KG1 (cell line): ENCODE data around the gene GSG1L.
"Not testable (repeated sequence)": the region's sequence is repeated elsewhere in the genome, so short reads cannot be mapped to it uniquely, and the experiment has no call there.

ENCODE experiments used
- DNase-seq: peaks from one replicate; lab custom pipeline; 2025; lab: John Stamatoyannopoulos, UW

GSG1L gene

DNA sequence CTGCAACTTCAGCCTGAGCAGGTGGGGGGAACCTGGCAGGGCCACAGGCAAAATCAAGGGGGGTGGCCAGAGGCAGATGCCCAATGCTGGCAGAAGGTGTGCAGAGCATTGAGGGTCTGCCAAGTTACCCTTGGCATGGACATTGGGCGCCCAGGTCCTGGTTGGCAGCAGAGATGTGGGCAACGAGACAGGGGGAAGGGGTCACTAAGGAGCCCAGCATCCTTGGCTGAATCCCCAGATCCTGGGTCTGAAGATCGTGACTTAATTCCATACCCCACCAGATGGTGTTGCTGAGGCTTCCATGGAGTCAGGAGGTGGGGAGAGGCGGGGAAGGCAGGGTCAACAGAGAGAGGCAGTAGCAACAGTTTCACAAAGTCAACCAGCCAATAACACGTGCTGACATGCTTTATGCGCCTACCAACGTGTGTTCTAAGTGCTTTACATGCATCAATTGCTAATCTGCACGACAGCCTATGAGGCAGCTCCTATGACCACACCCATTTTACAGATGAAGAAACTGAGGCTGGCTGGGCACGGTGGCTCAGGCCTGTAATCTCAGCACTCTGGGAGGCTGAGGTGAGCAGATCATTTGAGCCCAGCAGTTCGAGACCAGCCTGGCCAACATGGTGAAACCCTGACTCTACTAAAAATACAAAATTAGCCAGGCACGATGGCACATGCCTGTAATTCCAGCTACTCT, 83.3 kb downstream of the GSG1L start:
- DNase-seq: no peak

DNA sequence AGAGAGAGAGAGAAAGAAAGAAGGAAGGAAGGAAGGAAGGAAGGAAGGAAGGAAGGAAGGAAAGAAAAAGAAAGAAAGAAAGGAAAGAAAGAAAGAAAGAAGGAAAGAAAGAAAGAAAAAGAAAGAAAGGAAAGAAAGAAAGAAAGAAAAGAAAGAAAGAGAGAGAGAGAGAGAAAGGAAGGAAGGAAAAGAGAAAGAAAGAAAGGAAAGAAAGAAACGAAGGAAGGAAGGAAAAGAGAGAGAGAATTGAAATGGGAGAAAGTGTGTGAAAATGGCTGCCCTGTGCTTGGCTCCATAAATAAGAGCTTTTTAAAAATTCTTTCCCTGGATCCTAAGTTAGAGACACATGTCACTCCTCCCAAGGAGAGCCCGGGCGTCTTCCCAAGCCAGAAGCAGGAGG, 83.8 kb downstream of the GSG1L start:
- DNase-seq: not testable (repeated sequence)

DNA sequence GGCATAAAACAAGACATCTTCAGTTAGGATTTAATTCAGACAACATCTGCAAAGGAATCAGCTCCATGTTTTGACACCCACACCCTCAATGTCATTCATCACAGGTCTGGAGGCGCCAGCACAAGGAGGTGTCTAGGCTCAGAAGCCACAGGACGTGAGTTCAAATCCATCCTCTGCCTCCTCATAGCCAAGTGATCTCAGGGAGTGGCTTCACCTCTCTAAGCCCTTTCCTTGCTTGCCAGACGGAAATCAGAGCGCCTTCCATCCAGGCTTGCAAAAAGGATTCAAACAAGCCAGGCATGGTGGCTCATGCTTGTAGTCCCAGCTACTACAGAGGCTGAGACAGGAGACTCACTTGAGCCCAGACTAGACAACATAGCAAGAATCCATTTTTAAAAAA, 84.6 kb downstream of the GSG1L start:
- DNase-seq: no peak

DNA sequence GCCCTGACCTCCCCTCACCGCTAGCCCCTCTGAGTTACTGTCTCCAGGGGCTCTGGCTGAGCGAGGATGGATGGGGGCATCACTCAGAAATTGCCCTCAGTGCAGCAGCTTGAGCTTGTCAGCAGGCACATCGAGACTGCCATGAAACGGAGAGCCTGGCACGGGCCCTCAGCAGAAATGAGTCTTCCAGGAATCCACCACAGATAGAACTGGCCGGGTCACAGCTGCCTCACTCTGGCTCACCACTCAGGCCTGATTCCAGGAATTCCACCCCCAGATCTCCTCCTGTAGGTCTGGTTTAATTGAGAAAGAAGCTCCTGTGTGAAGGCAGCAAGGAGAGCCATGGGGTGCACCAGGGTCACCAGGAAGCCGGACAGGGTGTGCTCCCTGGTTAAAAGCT, 85.5 kb downstream of the GSG1L start:
- no peak for DNase-seq

GRCh38 chr16:27976990-27977389, 86.5 kb downstream of the GSG1L start:
- DNase-seq: no peak

- no peak for DNase-seq
Observed at GRCh38 chr16:27974896-27975540, 88.5 kb downstream of the GSG1L start.

GRCh38 chr16:27973678-27974077, 89.8 kb downstream of the GSG1L start:
- DNase-seq: no peak

- no peak for DNase-seq
Observed at GRCh38 chr16:27972500-27972899, 91.0 kb downstream of the GSG1L start.

- DNase-seq: no peak
Observed at GRCh38 chr16:27969574-27969973, 93.9 kb downstream of the GSG1L start.

- DNase-seq: no peak
Observed at GRCh38 chr16:27967169-27967568, 96.3 kb downstream of the GSG1L start.

DNA sequence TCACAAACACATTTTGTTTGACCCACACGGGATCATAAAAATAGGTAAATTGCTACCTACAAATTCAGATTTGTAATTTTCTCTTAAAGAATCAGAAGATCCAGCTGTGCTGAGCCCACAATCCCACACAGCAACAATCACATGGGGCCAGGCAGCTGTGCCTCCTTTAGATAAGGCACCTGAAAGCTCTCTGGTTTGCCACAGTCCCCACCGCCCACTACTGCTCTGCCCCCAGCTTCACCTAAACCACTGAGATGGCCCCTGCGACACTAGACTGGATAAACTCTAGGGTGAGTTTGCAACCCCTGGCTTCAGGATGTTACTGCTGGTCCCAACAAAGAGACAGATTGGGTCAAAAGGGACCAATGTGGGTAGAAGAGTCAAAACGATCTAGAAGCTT, 96.8 kb downstream of the GSG1L start:
- DNase-seq: no peak

DNA sequence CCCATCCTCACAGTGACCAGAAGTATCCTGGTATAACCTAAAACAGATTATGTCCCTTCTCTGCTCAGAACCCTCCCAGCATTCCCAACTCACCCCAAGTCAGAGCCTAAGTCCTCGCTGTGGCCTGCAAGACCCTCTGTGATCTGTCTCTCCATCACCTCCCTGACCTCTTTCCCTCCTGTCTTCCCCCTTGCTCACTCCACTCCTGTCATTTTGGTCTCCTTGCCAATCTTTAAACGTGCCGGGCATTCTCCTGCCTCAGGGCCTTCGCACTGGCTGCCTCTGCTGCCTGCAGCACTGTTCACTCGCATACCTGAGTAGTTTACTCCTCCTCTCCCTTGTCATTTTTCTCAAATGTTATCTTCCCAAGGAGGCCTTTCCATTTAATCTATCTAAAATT, 97.7 kb downstream of the GSG1L start:
- no peak for DNase-seq

DNA sequence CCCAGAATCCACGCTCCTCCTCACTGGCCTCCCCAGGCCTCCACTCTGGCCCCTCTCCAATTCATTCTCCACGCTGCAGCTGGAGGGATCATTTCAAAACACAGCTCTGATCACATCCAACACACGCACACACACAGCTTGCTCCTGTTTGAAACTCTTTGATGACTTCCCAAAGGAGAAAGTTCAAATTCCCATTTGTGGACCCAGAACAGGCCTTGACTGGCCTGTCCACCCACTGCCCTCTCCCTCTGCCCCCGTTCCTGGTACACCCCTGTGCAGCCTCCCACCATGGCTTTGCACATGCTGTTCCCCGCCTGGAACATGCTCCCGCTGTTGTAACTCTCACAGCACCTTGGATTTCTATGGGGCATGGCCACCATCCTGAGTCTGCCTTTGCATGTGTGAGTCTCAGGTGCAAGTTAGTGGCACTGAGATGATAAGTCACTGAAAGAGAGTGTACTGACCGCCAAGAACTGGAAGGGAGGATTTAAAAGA, 100.0 kb downstream of the GSG1L start:
- no peak for DNase-seq

DNA sequence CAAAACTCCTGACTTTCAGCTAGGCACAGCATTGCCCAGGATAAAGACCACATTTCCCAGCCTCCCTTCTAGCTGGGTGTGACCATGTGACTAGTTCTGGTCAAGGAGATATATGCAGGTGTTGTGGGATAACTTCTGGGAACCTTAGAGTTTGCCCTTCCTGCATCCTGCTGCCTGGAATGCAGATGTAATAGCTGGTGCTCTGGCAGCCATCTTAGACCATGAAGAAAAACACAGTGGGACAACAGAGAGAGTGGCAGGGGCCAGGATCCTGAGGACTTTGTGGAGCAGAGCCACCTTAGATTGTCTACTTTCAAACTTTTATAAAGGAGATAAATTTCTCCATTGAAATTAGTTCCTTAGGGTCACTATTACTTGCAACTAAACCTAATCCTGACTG, 101.3 kb downstream of the GSG1L start:
- DNase-seq: no peak

DNA sequence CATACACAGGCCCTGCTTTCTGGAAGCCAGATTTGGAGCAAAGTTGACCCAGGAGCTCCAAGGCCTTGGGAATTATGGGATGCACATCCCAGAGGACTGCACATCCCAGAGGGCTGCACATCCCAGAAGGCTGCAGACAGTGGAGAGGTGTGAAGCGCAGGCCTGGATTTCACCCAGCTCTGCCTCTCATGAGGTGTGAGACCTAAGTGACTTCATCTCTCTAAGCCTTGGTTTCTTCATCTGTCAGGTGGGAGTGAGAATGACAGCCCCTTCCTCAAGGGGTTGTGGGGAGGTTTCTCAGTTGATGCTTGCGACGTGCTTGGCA, 102.3 kb downstream of the GSG1L start:
- no peak for DNase-seq

DNA sequence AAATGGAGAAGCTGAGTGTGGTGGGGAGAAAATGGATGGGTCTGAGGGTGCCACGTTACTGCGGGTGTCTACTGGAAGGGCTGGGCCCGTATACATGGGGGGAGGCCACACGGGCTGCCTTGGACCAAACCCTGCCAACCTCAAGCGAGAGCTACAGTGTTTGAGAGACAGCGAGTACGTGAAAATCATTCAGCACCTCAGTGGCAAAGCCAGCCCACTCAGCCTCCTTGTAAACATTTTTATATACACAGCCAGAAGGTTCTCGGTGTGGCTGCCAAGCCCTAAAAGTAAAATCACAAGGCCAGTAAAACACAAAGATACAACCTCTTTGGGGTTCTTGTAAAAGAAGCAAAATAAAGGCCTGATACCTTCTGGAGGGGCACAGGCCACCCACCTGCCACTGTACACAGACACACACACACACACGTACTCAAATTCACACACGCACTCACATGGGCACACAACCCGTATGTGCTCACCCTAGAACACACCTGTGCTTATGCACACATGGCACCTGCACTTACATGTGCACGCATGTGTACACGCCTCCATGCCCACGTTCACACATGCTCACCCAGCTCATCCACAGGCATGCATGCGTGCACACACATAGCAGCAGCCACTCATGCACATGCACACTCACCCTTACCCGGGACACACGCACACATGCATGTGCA, 102.8 kb downstream of the GSG1L start:
- no peak for DNase-seq

GRCh38 chr16:27959914-27960313, 103.6 kb downstream of the GSG1L start:
- no peak for DNase-seq

DNA sequence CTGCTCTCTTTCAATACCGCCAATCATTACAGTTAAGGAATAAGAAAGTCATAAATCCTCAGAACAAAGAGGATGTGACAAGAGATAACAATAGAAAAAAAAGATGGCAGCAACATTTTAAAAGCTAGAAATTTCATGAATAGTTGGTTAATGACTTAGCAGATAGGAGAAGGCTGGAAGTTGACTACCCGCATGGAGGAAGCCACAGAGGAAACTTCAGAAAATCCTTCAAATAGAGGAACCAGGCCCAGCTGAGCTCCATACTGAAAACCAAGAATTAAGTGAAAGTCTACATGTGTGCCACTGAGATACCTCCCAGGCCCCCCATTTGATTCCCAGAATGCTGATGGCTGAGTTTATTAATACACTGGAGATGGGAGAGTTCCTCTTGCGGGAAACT, 109.3 kb downstream of the GSG1L start:
- no peak for DNase-seq

GRCh38 chr16:27952811-27953210, 110.7 kb downstream of the GSG1L start:
- DNase-seq: no peak

DNA sequence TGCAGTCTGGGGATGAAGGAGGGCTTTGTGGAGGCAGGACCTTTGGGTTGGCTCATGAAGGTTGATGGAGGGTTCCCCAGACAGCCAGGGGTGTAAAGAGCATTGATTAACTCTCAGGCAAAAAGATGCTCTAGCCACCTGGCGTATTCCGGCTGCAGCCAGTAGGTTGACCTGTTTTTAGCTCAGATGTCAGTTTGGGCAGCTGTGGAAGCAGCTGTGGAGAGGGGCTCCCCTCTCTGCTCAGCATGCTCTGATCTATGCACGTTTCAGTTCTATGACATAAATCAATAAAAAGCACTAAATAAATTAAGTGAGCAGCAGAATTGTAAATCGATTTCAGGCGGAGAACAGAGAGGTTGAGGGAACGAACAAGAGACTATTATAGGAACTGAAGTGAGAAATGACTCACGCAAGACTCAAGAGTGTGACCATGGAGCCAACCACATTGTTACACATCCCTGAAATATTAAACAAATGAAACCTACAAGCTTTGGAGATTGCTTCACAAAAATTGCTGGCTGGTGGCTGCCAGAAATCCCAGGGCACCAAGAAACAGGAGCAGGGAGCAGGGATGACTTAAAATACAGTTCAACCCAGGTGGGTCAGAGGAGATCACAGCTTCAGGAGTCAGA, 111.9 kb downstream of the GSG1L start:
- no peak for DNase-seq

DNA sequence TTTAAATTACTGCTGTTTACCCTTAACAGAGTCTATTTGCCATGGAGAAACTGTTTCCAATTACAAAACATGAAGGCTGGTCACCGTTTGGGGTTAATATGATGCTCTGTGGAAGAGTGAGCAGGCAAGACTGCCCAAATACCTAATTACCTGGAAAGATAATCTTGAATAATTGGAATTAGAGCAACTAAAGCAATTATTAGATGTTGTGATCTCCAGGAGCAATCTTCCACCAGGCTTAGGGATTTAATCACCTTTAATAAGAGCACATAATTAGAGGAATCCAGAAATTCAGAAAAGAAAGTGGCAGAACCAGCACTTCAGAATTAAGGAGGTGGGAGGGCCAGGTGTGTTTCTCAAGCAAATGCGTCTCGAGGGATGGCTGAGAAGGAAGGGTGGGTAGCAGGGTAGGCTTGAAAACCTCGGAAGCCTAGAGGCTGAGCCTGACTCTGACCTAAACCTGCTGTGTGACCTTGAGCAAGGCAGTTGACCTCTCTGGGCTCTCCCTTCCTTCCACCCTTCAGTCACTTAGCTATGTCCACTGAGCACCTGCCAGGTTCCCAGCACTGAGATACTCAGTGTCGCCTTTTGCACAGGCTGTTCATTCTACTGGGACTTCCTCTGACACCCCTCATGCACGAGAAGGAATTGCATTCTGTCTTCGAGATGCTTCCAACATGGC, 113.2 kb downstream of the GSG1L start:
- no peak for DNase-seq

- DNase-seq: no peak
Observed at GRCh38 chr16:27947696-27948095, 115.8 kb downstream of the GSG1L start.
